Glutamatergic neuron (in vitro differentiated cells): Measurements from ENCODE around the gene POLR1C. TPM values are rescaled to one million over a fixed set of nuclear protein-coding genes. Genes with fewer than 3 reads are reported as not detected.

ENCODE experiments used
- DNase-seq: peaks from one replicate; pipeline ENCODE4 v3.0.0; 2022
- H3K27ac Mint-ChIP-seq: one replicate; pipeline ENCODE4 v1.8.0; 2020; ENCODE audit warnings: mild to moderate bottlenecking, mixed read lengths, inconsistent platforms; ENCODE audit not compliant: unreplicated experiment
- H3K27me3 Mint-ChIP-seq: one replicate; pipeline ENCODE4 v1.8.0; 2020; ENCODE audit warnings: mild to moderate bottlenecking, moderate library complexity, mixed read lengths, inconsistent platforms; ENCODE audit not compliant: unreplicated experiment
- H3K36me3 Mint-ChIP-seq: one replicate; pipeline ENCODE4 v1.8.0; 2020; ENCODE audit warnings: mild to moderate bottlenecking, mixed read lengths, inconsistent platforms; ENCODE audit not compliant: unreplicated experiment
- H3K4me1 Mint-ChIP-seq: one replicate; pipeline ENCODE4 v1.8.0; 2020; ENCODE audit warnings: mild to moderate bottlenecking, low read depth, mixed read lengths, inconsistent platforms; ENCODE audit not compliant: unreplicated experiment
- H3K4me3 Mint-ChIP-seq: one replicate; pipeline ENCODE4 v1.8.0; 2020; ENCODE audit warnings: mild to moderate bottlenecking, mixed read lengths, inconsistent platforms; ENCODE audit not compliant: unreplicated experiment
- H3K9me3 Mint-ChIP-seq: one replicate; pipeline ENCODE4 v1.8.0; 2020; ENCODE audit warnings: mild to moderate bottlenecking, moderate library complexity, mixed read lengths, inconsistent platforms; ENCODE audit not compliant: unreplicated experiment
- CTCF ChIP-seq: fragments of 200-600 bp; sonication (generic); IDR thresholded peaks from one replicate; pipeline ENCODE4 v1.5.0; 2021; ENCODE audit not compliant: partially characterized antibody, unreplicated experiment
- total RNA-seq: library from RNA; stranded (reverse); fragmentation: NEBNext Ultra II Directional; extraction: Animal tissue kit (Norgen Biotek cat#: 25700); gene quantifications from one replicate; pipeline ENCODE4 v1.2.1, GENCODE V29; 2021; ENCODE audit not compliant: unreplicated experiment

The POLR1C gene
- total RNA-seq, 1 donor from 2014 or later: 18.9 TPM

- no peak for DNase-seq
- no peak overlapping the region for H3K27ac Mint-ChIP-seq
- no peak for TF ChIP-seq CTCF
- H3K27me3 Mint-ChIP-seq: peaks cover 10% of the 10 kb centered on the region
- peaks cover 4% of the 10 kb centered on the region for H3K36me3 Mint-ChIP-seq
- no peak overlapping the region for H3K4me3 Mint-ChIP-seq
- H3K4me1 Mint-ChIP-seq: peaks cover 38% of the 10 kb centered on the region
- H3K9me3 Mint-ChIP-seq: peaks cover 5% of the 10 kb centered on the region
These were observed 24.2 kb upstream of the POLR1C start for GRCh38 chr6:43492673-43493072.

GRCh38 chr6:43493230-43493629 lies 23.7 kb upstream of the POLR1C start:
- Mint-ChIP-seq H3K9me3 (peaks cover 3% of the 10 kb centered on the region), H3K4me3 (no peak overlapping the region), H3K36me3 (peaks cover 4% of the 10 kb centered on the region), H3K4me1 (peaks cover 40% of the 10 kb centered on the region), H3K27me3 (peaks cover 10% of the 10 kb centered on the region), H3K27ac (no peak overlapping the region)
- DNase-seq: no peak
- no peak for TF ChIP-seq CTCF

- Mint-ChIP-seq H3K4me1 (peaks cover 34% of the 10 kb centered on the region), H3K4me3 (no peak overlapping the region), H3K36me3 (peaks cover 4% of the 10 kb centered on the region), H3K27ac (no peak overlapping the region), H3K27me3 (peaks cover 10% of the 10 kb centered on the region), H3K9me3 (peaks cover 3% of the 10 kb centered on the region)
- TF ChIP-seq CTCF: no peak
- no peak for DNase-seq
These were observed 23.1 kb upstream of the POLR1C start for GRCh38 chr6:43493833-43494232.

- Mint-ChIP-seq H3K36me3 (peaks cover 4% of the 10 kb centered on the region), H3K4me1 (peaks cover 29% of the 10 kb centered on the region), H3K4me3 (no peak overlapping the region), H3K9me3 (peaks cover 3% of the 10 kb centered on the region), H3K27me3 (peaks cover 8% of the 10 kb centered on the region), H3K27ac (no peak overlapping the region)
- no peak for DNase-seq
- no peak for TF ChIP-seq CTCF
These were observed 22.6 kb upstream of the POLR1C start for GRCh38 chr6:43494321-43494720.

GRCh38 chr6:43494766-43495165 lies 22.1 kb upstream of the POLR1C start:
- H3K27ac Mint-ChIP-seq: no peak overlapping the region
- peaks cover 25% of the 10 kb centered on the region for H3K4me1 Mint-ChIP-seq
- DNase-seq: no peak
- no peak overlapping the region for H3K4me3 Mint-ChIP-seq
- H3K36me3 Mint-ChIP-seq: peaks cover 4% of the 10 kb centered on the region
- TF ChIP-seq CTCF: no peak
- H3K27me3 Mint-ChIP-seq: peaks cover 8% of the 10 kb centered on the region
- H3K9me3 Mint-ChIP-seq: peaks cover 3% of the 10 kb centered on the region
